HG03520 (cell line): ENCODE data around the gene ERO1B.

Experiments
- ATAC-seq: cut with Tn5 transposase; IDR thresholded peaks from one replicate; pipeline ENCODE4 v1.9.1; 2021; ENCODE audit warnings: mild to moderate bottlenecking, moderate library complexity; ENCODE audit not compliant: unreplicated experiment

ERO1B gene

DNA sequence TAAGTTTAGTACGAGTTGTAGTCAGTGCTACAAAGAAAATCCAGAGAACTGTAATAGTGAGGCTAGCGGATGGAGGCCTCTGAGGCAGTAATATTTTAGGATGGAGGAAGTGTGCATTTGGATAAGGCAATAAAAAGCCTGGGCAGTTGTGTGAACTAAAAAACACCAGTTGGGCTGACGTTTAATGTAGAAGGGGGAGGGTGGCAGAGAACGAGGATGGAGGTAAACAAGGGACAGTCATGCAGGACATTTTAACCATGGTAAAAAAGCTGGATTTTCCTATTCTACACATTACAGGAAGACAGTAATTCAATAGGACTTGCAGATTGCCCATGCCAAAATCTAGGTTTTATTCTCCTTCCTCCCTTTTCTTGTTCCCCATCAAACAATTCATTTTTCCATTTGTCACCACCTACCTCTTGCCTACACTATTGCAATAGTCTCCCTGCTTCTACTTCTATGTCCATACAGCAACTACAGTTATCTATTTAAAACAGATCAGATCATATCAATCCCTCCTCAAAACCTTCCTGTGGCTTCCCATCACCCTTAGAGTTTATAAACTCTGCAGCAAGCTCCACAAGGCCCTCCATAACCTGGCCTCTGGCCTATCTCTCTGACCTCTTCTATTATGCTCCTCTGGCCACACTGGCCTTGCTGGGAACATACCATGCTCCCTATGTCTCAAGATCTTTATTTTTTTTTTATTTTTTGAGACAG lies 27.7 kb downstream of the ERO1B start:
- ATAC-seq: no peak

DNA sequence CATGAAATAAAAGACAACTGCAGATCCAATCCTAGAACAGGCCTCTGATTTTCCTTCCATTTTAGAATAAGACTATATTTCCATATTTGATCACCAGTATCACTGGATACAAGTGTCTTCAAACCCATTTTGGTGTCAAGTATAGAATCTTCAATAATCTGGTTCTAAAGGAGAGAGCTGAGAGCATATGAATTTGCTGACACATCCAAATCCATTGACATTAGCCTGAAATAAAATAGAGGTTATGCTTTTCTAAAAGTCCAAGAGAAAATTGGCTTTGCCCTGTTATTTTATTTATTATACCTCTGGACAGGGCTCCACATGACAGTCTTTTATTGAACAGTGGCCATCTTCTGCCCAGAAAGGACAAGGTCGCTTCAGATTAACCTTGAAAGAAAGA lies 28.6 kb downstream of the ERO1B start:
- no peak for ATAC-seq

DNA sequence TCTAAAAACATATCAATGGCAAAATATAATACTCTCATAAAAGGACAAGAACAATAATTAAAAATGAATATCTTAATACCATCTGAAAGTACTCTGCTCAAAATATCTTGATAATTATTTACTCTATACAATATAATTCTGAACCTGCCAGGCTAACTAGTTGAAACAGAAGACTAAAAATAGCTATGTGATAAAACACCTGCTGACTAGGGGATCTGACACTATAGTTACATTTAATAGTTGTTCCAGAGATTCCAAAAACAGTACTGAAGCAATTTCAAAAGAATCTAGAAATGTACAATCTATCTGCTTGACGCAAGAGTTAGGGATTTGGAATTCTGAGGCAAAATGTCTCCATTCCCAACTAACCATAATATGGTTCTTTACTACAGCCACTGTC lies 30.2 kb downstream of the ERO1B start:
- ATAC-seq: no peak

DNA sequence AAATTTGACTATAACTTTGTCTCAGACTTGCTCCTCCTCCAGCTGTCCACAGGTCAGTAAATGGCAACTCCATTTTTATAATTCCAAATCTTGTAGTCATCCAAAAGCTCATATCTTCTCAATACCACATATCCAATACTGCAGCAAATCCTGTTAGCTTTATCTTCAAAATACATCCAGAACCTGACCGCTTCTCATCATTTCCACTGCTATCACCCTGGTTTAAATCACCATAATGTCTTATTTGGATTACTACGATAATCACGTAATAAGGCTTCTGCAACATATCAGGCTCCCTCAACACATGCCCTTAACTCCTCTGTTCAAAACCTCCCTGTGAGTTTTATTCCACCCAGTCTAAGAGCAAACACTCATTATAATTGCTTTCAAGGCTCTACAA lies 34.5 kb downstream of the ERO1B start:
- no peak for ATAC-seq

DNA sequence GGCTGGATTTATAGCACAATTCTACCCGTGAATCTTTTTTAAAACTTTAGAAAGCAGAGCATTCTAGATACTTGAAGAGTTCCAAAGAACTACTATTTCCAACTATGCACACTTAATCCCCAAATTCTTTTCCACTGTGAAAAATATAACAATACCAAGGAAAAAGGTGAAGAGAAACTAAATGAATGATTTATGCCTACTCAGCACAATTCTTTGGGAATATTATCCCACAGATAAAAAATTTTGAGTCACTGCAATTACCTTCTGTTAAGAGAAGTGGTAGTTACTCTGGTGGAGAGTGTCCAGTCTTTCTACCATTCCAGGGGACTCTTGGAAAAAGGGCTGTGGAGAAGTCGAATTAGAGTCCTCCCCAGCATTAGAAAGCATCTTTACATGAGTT lies 39.2 kb downstream of the ERO1B start:
- ATAC-seq: no peak

DNA sequence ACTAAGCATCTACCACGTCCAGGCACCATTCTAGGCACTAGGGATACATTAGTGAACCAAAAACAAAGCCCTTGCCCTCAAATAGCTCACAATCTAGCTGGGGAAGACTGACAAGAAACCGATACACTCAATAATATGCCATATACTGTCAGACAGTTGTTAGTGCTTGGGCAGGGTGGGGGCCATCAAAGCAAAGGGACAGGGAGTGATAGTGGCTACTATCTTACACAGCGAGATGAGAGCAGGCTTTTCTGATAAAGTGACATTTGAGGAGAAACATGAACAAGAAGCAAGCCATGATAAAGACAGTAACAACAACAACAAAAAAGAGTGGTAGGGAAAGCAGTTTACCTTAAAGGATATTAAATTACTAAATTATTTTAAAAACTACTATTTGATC lies 41.1 kb downstream of the ERO1B start:
- no peak for ATAC-seq

DNA sequence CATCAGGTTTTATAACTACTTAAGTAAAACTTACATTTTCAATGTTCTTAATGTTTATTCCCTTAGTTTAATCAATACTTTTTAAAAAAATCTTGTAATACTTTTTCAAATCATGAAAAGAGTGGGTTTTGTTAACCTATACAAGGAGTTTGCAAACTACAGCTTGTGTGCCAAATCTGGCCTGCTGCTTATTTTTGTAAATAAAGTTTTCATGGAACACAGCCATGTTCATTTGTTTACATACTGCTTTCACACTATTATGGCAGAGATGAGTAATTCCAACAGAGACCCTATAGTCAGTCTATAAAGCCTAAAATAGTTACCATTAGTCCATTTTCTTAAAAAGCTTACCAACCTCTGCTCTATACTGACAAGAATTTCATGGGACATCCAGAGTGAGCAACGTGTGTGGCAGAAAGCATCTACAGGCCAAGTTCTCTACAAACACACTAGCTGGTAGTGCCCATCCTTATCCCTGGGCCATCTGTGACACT lies 42.6 kb downstream of the ERO1B start:
- no peak for ATAC-seq

DNA sequence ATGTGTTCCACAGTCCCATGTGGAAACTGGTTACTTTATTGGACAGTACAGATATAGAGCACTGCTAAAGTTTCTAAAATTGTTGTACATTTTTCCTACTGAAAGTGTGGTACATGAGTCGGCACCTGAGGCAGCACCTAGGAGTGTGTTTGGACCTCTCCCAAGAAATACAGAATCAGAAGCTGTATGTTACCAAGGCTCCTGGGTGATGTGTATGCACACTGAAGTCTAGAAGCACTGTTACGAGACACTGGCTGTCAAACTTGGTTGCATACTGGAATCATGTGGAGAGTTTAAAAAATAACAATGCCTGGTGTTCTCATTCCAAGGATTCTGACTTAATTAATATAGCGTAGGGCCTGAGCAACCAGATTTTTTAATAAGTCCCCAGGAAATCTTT lies 46.6 kb downstream of the ERO1B start:
- ATAC-seq: no peak

DNA sequence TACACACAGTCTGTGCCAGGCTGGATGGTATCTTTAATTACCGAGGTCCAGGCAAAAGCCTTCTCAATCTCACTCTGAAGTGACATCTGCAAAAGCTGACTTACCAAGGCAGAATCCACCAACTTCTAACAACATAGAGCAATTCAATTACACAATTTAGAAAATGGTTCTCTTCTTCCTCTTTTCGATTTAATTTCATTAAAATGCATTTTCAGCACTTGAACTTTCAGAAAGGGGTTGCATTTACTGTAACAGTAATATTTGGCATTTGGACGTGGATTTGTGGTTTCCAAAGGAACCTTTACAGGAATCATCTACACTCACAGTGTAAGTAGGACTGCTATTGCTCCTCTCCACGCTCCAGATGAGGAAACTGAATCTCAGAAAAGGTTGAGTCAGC lies 53.3 kb downstream of the ERO1B start:
- ATAC-seq: no peak

DNA sequence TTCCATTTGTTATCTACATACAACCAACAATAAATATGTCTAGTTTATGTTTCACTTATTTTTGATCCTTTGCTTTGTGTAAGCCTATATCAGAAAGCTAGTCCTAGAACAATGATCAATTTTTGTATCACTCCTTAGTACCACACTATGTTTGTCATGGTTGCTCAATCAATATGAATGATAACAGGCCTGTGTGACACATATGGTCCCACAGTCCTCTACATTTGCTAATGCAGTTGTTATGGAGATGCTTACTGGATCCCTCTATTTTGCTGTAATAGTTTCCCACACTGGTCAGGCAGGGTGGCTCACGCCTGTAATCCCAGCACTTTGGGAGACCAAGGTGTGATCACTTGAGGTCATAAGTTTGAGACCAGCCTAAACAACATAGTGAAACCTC lies 59.1 kb downstream of the ERO1B start:
- ATAC-seq: no peak

DNA sequence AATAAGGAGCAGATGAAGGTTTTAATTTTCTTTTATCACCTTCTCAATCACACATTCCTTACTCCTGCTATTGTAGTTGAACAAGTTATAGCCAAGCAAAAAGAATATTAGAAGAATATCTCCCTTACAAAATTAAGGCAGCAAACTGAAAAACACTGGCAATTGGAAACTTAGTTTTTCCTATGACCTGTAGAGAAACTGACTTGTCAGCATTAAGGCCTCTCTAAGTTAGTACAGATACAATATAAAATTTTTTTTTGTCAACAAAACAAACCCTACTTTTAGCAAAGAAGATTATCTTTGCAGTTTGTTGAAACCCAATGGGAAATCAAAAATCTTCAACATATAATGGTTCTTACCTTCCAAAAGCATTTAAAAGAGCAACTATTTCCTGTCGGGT lies 61.3 kb downstream of the ERO1B start:
- no peak for ATAC-seq

DNA sequence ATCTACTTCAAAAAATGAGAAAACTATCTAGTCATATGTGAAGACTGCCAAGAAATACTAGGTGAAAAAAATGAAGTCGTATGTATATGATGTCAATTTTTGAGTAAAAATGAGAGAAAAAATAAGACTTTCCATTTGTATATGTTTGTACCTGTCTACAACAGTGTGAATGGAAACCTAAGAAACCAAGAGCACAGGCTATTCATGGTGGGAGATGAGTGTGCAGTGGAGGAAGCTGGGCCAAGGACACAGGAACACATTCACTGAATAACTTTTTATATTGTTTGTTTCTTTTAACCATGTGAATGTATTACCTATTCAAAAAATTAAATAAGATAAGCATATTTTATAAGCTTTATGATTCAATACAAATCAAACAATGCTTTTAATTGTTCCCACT lies 67.0 kb downstream of the ERO1B start:
- no peak for ATAC-seq

DNA sequence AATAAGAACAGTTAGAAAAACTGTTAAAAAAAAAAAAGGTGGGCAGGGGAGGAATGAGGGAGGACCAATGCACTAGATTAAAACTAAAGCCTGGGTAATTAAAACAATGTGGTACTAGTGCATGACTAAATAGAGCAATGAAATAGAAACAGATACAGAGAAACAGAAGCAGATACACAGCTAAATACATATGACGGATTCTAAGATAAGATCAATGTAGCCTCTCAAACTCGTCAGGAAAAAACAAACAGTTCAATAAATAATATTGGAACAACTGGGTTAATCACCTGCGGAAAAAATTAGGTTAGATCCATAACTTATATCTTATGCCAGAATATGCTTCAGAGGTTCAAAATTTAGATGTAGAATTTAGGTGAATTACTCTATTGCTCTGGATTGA lies 68.2 kb downstream of the ERO1B start:
- ATAC-seq: no peak

DNA sequence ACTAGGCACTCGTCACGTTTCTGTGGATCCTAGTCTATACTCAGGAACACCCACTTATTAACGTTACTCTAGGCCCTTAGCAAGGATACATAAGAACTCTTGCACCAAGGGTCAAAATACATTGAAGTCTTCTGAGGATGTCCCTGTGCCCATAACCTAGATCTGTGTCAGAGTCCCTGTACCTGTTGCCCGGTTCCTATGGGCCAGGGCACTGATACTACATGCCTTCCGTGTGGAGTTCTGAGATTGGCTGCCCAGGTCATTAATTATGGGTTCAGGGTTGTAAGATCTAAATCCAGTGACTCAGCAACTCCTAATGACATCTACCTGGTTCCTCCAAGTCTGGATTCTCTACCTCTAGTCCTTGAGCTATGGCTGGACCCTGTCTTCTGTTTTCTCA lies 69.9 kb downstream of the ERO1B start:
- no peak for ATAC-seq

DNA sequence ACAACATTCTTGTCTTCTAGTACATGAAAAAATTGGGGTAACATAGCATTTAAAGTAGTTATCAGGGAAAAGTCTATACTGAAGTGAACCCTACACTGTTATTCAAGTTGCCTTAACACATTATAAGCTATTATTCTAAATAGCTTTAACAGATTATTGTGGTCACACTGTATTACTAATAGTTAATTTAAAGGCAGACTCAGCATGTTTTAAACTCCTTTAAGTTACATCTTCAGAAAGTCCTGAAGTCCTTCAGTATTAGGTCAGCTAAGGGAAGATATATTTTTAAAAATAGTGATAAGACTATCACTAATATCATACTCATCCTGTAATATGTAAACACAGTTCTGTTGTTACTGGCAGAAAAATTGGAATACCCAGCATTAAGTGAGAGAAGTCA lies 72.0 kb downstream of the ERO1B start:
- no peak for ATAC-seq

DNA sequence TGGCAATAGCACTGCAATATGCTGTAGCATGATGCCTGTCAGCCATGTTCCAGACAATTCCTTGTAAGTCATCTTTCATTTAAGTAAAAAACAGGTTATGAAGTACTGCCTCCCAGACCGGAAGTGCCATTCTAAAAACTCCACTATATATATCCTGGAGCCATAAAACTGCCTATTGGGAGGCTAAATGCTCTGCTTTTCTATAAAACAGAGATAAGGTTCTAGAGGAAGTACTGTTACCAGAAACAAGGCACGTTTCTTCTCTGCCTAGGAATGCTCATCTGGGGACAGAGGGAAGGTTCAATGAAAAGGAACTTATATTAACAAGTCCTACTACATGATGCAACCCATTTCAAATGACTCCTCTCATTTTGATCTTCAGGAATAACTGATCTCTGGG lies 72.6 kb downstream of the ERO1B start:
- no peak for ATAC-seq

DNA sequence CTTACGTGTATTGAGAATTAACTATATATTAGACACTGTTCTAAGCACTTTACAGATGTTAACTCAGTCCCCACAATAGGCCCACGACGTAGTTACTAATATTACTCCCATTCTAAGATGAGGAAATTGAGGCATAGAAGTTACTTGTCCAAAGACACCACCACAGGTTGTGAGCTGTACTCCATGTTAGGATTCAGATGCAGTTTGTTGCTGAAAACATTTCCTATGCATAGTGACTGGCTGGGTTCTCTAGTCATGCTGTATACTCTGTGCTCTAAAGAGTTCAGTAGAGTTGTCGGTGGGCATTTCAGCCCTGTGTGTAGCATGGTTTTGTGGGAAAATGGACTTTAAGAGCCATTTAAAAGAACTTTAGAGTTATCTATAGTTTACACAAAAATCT lies 74.2 kb downstream of the ERO1B start:
- ATAC-seq: no peak

DNA sequence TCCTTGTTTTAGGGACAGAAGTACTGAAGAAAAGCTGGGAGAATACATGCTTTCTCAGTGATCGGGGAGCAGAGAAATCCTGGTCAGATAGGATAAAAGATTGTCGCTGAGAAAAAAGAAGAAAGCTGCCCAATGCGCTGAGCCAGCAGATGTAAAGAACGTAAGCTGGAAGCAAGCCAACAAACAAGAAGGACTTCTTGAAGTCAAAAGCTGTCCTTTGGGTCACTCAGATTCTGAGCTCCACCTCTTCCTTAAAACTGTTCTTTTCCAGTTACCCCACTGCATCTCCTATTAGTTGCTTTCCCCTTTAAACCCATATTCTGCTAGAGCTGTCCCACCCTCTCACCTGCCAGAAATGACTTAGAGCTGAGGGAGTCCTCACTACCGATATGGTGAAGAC lies 74.6 kb downstream of the ERO1B start:
- no peak for ATAC-seq

DNA sequence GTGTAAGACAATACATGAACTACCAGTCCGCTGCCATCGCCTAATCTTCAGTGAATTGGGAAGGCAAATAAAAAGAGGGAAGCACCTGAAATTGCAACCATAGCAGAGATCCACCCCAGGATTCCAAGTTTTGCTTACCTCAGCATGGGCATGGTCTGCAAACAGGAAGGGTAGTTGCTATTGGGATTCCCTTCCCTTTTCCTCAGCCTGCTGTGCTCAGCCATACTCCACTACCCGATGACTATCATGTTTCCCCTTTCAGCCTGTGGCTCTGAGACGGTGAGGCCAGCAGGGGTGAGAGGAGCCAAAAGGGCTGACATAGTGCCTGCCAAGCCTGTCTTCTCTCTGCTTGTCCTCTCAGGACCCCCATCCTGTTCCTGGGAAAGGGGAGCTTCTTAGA lies 75.2 kb downstream of the ERO1B start:
- ATAC-seq: no peak

DNA sequence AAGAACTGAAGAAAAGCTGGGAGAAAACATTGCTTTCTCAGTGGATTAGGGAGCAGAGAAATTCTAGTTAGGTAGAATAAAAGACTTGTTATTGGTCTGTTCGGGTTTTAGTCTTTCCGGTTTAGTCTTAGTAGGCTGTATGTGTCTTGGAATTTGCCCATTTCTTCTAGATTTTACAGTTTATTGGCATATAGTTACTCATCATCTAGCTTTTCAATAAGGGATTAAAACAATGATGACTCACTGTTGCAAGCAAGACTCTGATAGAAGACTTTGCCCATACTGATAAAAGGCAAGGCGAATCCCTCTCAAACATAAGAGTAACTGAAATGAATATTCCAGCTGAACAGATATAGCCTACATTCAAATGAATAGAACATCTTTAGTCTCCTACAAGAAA lies 77.1 kb downstream of the ERO1B start:
- ATAC-seq: no peak

DNA sequence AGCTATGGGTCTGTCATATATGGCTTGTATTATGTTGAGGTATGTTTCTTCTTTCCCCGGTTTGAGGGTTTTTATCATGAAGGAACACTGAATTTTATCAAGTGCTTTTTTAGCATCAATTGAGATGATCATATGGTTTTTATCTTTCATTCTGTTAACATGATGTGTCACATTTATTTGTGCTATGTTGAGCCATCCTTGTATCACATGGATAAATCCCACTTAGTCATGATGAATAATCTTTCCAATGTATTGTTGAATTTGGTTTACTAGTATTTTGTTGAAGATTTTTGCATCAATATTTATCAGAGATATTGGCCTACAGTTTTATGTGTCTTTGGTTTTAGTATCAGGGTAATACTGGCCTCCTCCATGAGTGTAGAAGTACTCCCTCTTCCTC lies 77.7 kb downstream of the ERO1B start:
- no peak for ATAC-seq

DNA sequence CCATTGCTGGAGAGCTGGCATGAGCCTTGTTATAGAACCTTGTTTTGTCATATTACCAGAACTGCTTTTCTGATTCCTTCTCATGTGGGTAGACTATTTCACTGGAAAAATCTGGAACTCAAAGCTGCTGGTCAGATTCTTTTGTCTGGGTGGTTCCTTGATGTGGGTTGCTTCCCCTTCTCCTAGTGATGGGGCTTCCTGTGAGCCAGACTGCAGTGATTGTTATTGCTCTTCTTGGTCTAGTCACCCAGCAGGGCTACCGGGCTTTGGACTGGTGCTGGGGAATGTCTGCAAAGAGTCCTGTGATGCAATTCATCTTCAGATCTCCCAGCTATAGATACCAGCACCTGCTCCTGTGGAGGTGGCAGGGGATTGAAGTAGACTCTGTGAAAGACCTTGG lies 80.0 kb downstream of the ERO1B start:
- ATAC-seq: no peak

DNA sequence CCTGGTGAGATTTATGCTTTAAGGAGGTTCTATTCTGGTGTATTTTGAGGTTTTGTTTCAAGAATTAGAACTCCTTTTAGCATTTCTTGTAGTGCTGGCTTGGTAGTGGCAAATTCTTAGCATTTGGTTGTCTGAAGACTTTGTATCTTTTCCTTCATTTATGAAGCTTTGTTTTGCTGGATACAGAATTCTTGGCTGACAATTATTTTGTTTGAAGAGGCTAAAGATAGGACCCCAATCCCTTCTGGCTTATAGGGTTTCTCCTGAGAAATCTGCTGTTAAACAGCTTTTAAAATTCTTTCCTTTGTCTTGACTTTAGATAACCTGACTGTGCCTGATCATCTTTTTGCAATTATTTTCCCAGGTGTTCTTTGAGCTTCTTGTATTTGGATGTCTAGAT lies 80.8 kb downstream of the ERO1B start:
- ATAC-seq: no peak
